GM18870 (cell line): Measurements from ENCODE around the gene DLG1.
"Not testable (repeated sequence)": the region's sequence is repeated elsewhere in the genome, so short reads cannot be mapped to it uniquely, and the experiment has no call there.

Experiments used
- ATAC-seq: cut with Tn5 transposase; IDR thresholded peaks from one replicate; pipeline ENCODE4 v1.9.1; 2021; ENCODE audit warnings: moderate library complexity; ENCODE audit not compliant: unreplicated experiment

DLG1 gene

GRCh38 chr3:197292083-197292646, 6.2 kb downstream of the DLG1 start:
- ATAC-seq: no peak

GRCh38 chr3:197289726-197290125, 8.7 kb downstream of the DLG1 start:
- ATAC-seq: no peak

- ATAC-seq: no peak
Observed at GRCh38 chr3:197286678-197287077, 11.7 kb downstream of the DLG1 start.

- ATAC-seq: no peak
Observed at GRCh38 chr3:197285557-197285956, 12.9 kb downstream of the DLG1 start.

GRCh38 chr3:197283045-197283444, 15.4 kb downstream of the DLG1 start:
- ATAC-seq: no peak

GRCh38 chr3:197281849-197282248, 16.6 kb downstream of the DLG1 start:
- no peak for ATAC-seq

GRCh38 chr3:197280156-197280555, 18.3 kb downstream of the DLG1 start:
- ATAC-seq: no peak

GRCh38 chr3:197278933-197279332, 19.5 kb downstream of the DLG1 start:
- ATAC-seq: no peak

- ATAC-seq: not testable (repeated sequence)
Observed at GRCh38 chr3:197276808-197277207, 21.6 kb downstream of the DLG1 start.

- no peak for ATAC-seq
Observed at GRCh38 chr3:197270558-197271317, 27.7 kb downstream of the DLG1 start.

- ATAC-seq: no peak
Observed at GRCh38 chr3:197269024-197269423, 29.4 kb downstream of the DLG1 start.

- no peak for ATAC-seq
Observed at GRCh38 chr3:197268294-197268693, 30.1 kb downstream of the DLG1 start.

- ATAC-seq: no peak
Observed at GRCh38 chr3:197266331-197266730, 32.1 kb downstream of the DLG1 start.

- no peak for ATAC-seq
Observed at GRCh38 chr3:197262709-197263108, 35.7 kb downstream of the DLG1 start.

GRCh38 chr3:197261164-197261509, 37.3 kb downstream of the DLG1 start:
- no peak for ATAC-seq

- no peak for ATAC-seq
Observed at GRCh38 chr3:197260491-197261163, 37.8 kb downstream of the DLG1 start.

- ATAC-seq: no peak
Observed at GRCh38 chr3:197259096-197259495, 39.3 kb downstream of the DLG1 start.

- no peak for ATAC-seq
Observed at GRCh38 chr3:197258168-197258755, 40.1 kb downstream of the DLG1 start.

GRCh38 chr3:197257711-197258110, 40.7 kb downstream of the DLG1 start:
- ATAC-seq: no peak

GRCh38 chr3:197256836-197257444, 41.5 kb downstream of the DLG1 start:
- ATAC-seq: no peak

- no peak for ATAC-seq
Observed at GRCh38 chr3:197256104-197256503, 42.3 kb downstream of the DLG1 start.
